D721Med (cell line): ENCODE measurements around the gene FOXS1.

Source experiments
- DNase-seq: peaks from one replicate; pipeline ENCODE4 v3.0.0; 2011; ENCODE audit warnings: low spot score; ENCODE audit not compliant: insufficient read length
- FAIRE-seq: peaks from 2 replicates; lab custom pipeline; 2011; peaks lifted over from hg19 to GRCh38; lab: Jason Lieb, UNC
- CTCF ChIP-seq: IDR thresholded peaks from 2 replicates; pipeline ENCODE4 v1.5.1; 2012; ENCODE audit warnings: mild to moderate bottlenecking, control low read depth; ENCODE audit not compliant: insufficient read depth; ENCODE audit errors: missing control alignments

The FOXS1 gene

GRCh38 chr20:31803552-31804291 is 41.7 kb downstream of the FOXS1 start:
- no peak for TF ChIP-seq CTCF
- FAIRE-seq, result no peak
- no peak for DNase-seq

GRCh38 chr20:31801508-31801907 is 43.9 kb downstream of the FOXS1 start:
- FAIRE-seq (no peak), DNase-seq (no peak)
- TF ChIP-seq CTCF, result no peak

- TF ChIP-seq CTCF, result no peak
- no peak for FAIRE-seq
- DNase-seq, result no peak
Observed at GRCh38 chr20:31797364-31797763, 48.0 kb downstream of the FOXS1 start.
